A673 (cell line): ENCODE measurements around the gene PLA2G4B. TPM values are rescaled to one million over a fixed set of nuclear protein-coding genes. Genes with fewer than 3 reads are reported as not detected.

Experiments
- BruUV-seq: library from RNA; stranded (reverse); fragments of 400-500 nt; replicated peaks from 2 replicates; lab custom pipeline; 2021; lab: Mats Ljungman, UMichigan
- CTCF ChIA-PET: fragments of 300-600 bp; sonication (Branson Sonifier 250); formaldehyde crosslinking; loops from one replicate; lab custom pipeline; 2022; ENCODE audit warnings: antibody characterized with exemption; lab: Charles Lee
- POLR2A ChIA-PET: fragments of 300-600 bp; sonication (Branson Sonifier 250); formaldehyde crosslinking; loops from one replicate; lab custom pipeline; 2022; ENCODE audit warnings: antibody characterized with exemption; ENCODE audit not compliant: low non-redundant PET; lab: Charles Lee
- DNase-seq: peaks from one replicate; pipeline ENCODE4 v3.0.0-alpha.2; 2015; ENCODE audit warnings: low spot score
- H3K27ac ChIP-seq: fragments of 200-600 bp; sonication (generic); 2 replicates; pipeline ENCODE4 v1.5.1; 2016; ENCODE audit warnings: mixed run types, low read depth, mild to moderate bottlenecking, mixed read lengths, antibody characterized with exemption, low read length; ENCODE audit not compliant: poor library complexity, severe bottlenecking
- H3K27me3 ChIP-seq: fragments of 200-600 bp; sonication (generic); replicated peaks from 2 replicates; pipeline ENCODE4 v1.6.1; 2017; ENCODE audit warnings: mixed run types, low read depth, mild to moderate bottlenecking, mixed read lengths, antibody characterized with exemption, low read length; ENCODE audit not compliant: insufficient read depth, poor library complexity
- H3K36me3 ChIP-seq: fragments of 200-600 bp; sonication (generic); 2 replicates; pipeline ENCODE4 v1.6.1; 2016; ENCODE audit warnings: mixed run types, mild to moderate bottlenecking, mixed read lengths, antibody characterized with exemption, low read length; ENCODE audit not compliant: insufficient read depth, poor library complexity, severe bottlenecking
- H3K4me1 ChIP-seq: fragments of 200-600 bp; sonication (generic); 2 replicates; pipeline ENCODE4 v1.6.1; 2017; ENCODE audit warnings: mixed run types, mild to moderate bottlenecking, mixed read lengths, antibody characterized with exemption, low read length; ENCODE audit not compliant: insufficient read depth, poor library complexity, severe bottlenecking
- H3K4me3 ChIP-seq: fragments of 200-600 bp; sonication (generic); 2 replicates; pipeline ENCODE4 v1.5.1; 2016; ENCODE audit warnings: low read depth, mixed run types, mild to moderate bottlenecking, mixed read lengths, low read length; ENCODE audit not compliant: poor library complexity, severe bottlenecking
- H3K9me3 ChIP-seq: fragments of 200-600 bp; sonication (generic); 2 replicates; pipeline ENCODE4 v1.6.1; 2016; ENCODE audit warnings: mixed run types, low read depth, mild to moderate bottlenecking, mixed read lengths, antibody characterized with exemption, low read length; ENCODE audit not compliant: poor library complexity, severe bottlenecking
- EZH2 ChIP-seq: fragments of 200-600 bp; sonication (generic); IDR thresholded peaks from 2 replicates; pipeline ENCODE4 v1.6.1; 2017; ENCODE audit warnings: borderline replicate concordance, low read depth, mild to moderate bottlenecking, mixed read lengths, antibody characterized with exemption, low read length; ENCODE audit not compliant: poor library complexity, severe bottlenecking
- intact Hi-C: fragments of 100-400 bp; cut with micrococcal nuclease; formaldehyde crosslinking; loops from one replicate; pipeline ENCODE4 v1.10.0; 2022; ENCODE audit not compliant: unreplicated experiment
- total RNA-seq: library from RNA; stranded (reverse); gene quantifications from 2 replicates; pipeline ENCODE4 v1.2.3, GENCODE V29; 2021
- TF ChIP-seq, protein P1 (sequence below): fragments of 300-800, 200-600 bp; sonication (generic); conservative IDR thresholded peaks from 2 replicates; pipeline ENCODE4 v1.5.1; 2017; ENCODE audit warnings: low read depth, mild to moderate bottlenecking, antibody characterized with exemption, low read length, moderate library complexity, mixed read lengths

Gene PLA2G4B
- total RNA-seq, 1 experiment from 2014 or later = 7.4 TPM

DNA sequence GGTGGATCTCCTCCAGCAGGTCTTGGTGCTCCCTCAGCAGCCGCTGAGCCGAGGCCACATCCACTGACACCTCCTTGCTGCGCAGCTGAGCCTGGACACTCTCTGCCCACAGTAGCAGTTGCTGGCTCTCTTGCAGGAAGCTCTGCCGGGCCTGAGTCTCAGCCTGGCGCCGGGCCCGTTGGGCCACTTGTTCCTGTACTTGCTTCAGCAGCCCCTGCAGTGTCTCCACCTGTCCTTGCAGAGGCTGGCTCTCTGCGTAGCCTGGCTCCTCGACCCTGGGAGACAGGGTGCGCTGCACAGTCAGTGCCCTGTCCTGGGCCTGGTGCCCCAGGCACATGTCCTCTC is 39.7 kb downstream of the PLA2G4B start:
- CTCF ChIA-PET = no interaction called here

DNA sequence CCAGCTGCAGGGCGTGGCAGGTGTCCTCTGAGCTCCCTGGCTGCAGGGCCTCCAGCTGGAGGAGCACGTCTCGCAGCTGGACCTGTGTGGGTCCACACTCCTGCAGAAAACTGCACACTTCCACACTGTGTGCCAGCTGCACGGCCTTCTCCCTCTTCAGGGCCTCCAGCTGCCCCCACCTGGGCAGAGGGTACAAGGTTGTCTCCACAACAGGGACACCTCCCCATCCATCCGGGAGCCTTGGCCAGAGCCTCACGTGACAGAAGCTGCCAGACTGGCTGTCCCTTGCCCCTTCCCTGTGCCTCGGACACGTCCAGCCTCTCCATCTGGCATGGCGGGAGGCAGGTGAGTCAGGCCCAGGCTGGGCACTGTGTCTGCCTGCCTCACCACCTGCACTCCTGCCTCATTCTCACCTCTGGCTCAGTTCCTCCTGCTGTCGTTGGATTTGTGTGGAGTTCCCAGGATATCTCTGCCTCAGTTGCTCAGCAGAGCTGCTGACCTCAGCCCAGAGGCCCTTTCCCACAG is 40.7 kb downstream of the PLA2G4B start:
- POLR2A ChIA-PET = no interaction called here
- no peak overlapping the region for H3K4me3 ChIP-seq
- H3K9me3 ChIP-seq = no peaks in the 10 kb centered on the region
- no peak for DNase-seq
- no peak overlapping the region for H3K27ac ChIP-seq
- no TSS peak for BruUV-seq
- no peaks in the 10 kb centered on the region for H3K27me3 ChIP-seq
- H3K36me3 ChIP-seq = no peaks in the 10 kb centered on the region
- H3K4me1 ChIP-seq = no peaks in the 10 kb centered on the region
- intact Hi-C loops = no loop called here
- no peak for TF ChIP-seq EZH2
- TF ChIP-seq, protein P1, sequence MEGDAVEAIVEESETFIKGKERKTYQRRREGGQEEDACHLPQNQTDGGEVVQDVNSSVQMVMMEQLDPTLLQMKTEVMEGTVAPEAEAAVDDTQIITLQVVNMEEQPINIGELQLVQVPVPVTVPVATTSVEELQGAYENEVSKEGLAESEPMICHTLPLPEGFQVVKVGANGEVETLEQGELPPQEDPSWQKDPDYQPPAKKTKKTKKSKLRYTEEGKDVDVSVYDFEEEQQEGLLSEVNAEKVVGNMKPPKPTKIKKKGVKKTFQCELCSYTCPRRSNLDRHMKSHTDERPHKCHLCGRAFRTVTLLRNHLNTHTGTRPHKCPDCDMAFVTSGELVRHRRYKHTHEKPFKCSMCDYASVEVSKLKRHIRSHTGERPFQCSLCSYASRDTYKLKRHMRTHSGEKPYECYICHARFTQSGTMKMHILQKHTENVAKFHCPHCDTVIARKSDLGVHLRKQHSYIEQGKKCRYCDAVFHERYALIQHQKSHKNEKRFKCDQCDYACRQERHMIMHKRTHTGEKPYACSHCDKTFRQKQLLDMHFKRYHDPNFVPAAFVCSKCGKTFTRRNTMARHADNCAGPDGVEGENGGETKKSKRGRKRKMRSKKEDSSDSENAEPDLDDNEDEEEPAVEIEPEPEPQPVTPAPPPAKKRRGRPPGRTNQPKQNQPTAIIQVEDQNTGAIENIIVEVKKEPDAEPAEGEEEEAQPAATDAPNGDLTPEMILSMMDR = no peak
- CTCF ChIA-PET = no interaction called here

More for the DNA sequence above, 39.7 kb downstream of the PLA2G4B start:
- H3K27me3 ChIP-seq = no peaks in the 10 kb centered on the region
- H3K4me1 ChIP-seq = no peaks in the 10 kb centered on the region
- intact Hi-C loops = no loop called here
- TF ChIP-seq, protein P1 = no peak
- no peak for TF ChIP-seq EZH2
- no peak overlapping the region for H3K4me3 ChIP-seq
- BruUV-seq = no TSS peak
- POLR2A ChIA-PET = no interaction called here
- no peak overlapping the region for H3K27ac ChIP-seq
- no peaks in the 10 kb centered on the region for H3K9me3 ChIP-seq
- DNase-seq = no peak
- H3K36me3 ChIP-seq = no peaks in the 10 kb centered on the region

DNA sequence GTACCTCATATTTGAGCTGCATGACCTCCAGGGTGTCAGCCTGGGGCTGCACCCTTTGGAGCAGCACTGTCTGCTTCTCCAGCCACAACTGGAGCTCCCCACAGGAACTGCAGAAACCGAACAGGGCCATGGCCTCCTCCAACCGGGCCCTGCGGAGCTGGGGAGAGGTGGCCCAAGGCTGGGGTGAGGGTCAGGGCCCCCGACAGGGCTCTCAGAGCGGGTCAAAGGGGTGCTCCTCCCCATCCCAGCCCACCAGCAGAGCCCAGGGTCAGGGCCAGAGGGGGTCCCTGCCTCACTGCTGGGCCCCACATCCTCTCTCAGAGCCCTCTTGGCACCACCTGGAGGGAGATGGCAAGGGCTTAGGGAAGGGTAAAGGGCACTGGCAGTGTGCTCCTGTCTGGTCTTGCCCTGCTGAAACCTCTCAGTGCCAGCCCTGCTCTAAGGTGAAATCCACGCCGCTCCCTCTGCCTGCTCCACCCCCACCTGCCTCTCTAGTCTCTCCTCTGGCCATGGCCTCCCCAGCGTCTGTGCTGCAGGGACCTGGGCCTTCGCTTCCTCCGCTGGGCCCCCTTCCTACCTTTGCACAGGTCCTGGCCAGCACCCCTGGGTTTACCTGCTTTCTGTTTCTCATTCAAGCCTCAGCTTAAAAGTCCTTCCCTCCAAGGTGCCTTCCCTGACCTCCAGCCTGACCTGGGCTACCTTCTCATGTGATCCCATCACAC is 41.7 kb downstream of the PLA2G4B start:
- Histone ChIP-seq H3K36me3 (no peaks in the 10 kb centered on the region), H3K4me3 (no peak overlapping the region), H3K9me3 (no peaks in the 10 kb centered on the region), H3K27ac (no peak overlapping the region), H3K27me3 (no peaks in the 10 kb centered on the region), H3K4me1 (no peaks in the 10 kb centered on the region)
- ChIA-PET POLR2A (no interaction called here), CTCF (no interaction called here)
- DNase-seq = no peak
- intact Hi-C loops = no loop called here
- TF ChIP-seq EZH2 = no peak
- TF ChIP-seq, protein P1 = no peak
- no TSS peak for BruUV-seq
